HepG2 (cell line): ENCODE data around the gene ALDOA. TPM values are rescaled to one million over a fixed set of nuclear protein-coding genes. Genes with fewer than 3 reads are reported as not detected.

Experiments used
- ATF4 ChIP-seq, 2 experiments: fragments of 450-650 bp in 1 of 2; sonication (generic) in 1 of 2; formaldehyde crosslinking; IDR thresholded peaks; 2 replicates each; pipeline versions ENCODE4 v1.5.0 to v1.8.0; 2020 to 2022; ENCODE audit warnings: mild to moderate bottlenecking in 1 of 2, missing genetic modification reagents in 1 of 2
- DNMT1 ChIP-seq: sonication (generic); formaldehyde crosslinking; IDR thresholded peaks from 2 replicates; pipeline ENCODE4 v1.5.1; 2020; ENCODE audit warnings: mild to moderate bottlenecking, missing genetic modification reagents
- SNAPC4 ChIP-seq: sonication (generic); formaldehyde crosslinking; IDR thresholded peaks from 2 replicates; pipeline ENCODE4 v1.4.0; 2020; ENCODE audit warnings: mild to moderate bottlenecking, missing genetic modification reagents
- TBX2 ChIP-seq: sonication (generic); formaldehyde crosslinking; IDR thresholded peaks from 2 replicates; pipeline ENCODE4 v1.5.0; 2020; ENCODE audit warnings: missing genetic modification reagents, mild to moderate bottlenecking, borderline replicate concordance
- ZNF589 ChIP-seq: sonication (generic); formaldehyde crosslinking; conservative IDR thresholded peaks from 2 replicates; pipeline ENCODE4 v1.8.0; 2022; ENCODE audit warnings: mild to moderate bottlenecking, moderate library complexity, missing genetic modification reagents
- ZNF709 ChIP-seq: sonication (generic); formaldehyde crosslinking; IDR thresholded peaks from 2 replicates; pipeline ENCODE4 v1.5.0; 2020; ENCODE audit warnings: mild to moderate bottlenecking, missing genetic modification reagents
- ZNF770 ChIP-seq: sonication (generic); formaldehyde crosslinking; IDR thresholded peaks from 2 replicates; pipeline ENCODE4 v1.5.0; 2020; ENCODE audit warnings: mild to moderate bottlenecking, missing genetic modification reagents
- ZNF788 ChIP-seq: sonication (generic); formaldehyde crosslinking; IDR thresholded peaks from 2 replicates; pipeline ENCODE4 v1.5.0; 2020; ENCODE audit warnings: mild to moderate bottlenecking, missing genetic modification reagents, borderline replicate concordance
- polyA plus RNA-seq, 8 experiments: library from polyadenylated mRNA; depleted of rRNA in 3 of 8; stranded (reverse) in 7 of 8; unstranded in 1 of 8; fragments of >200 nt; fragmentation: Illumina TruSeq in 4 of 8; extraction: Trizol in 4 of 8; gene quantifications; 2 replicates each; pipeline versions ENCODE4 v1.2.1 to v1.2.3, GENCODE V29; 2011 to 2016; ENCODE audit warnings: low read depth in 4 of 8, missing spikeins in 1 of 8, mixed read lengths in 1 of 8; ENCODE audit not compliant: insufficient read depth in 1 of 8
- total RNA-seq, 5 experiments: library from RNA; depleted of rRNA; stranded (reverse); fragments of >200 nt; fragmentation: Illumina TruSeq; extraction: Trizol; gene quantifications; 2 replicates each; pipeline ENCODE4 v1.2.3, GENCODE V29; 2016; ENCODE audit warnings: low read depth in 1 of 5
- TF ChIP-seq, protein P1 (sequence below): sonication (generic); formaldehyde crosslinking; IDR thresholded peaks from 2 replicates; pipeline ENCODE4 v1.4.0; 2020; ENCODE audit warnings: missing genetic modification reagents
- TF ChIP-seq, protein P2 (sequence below): sonication (generic); formaldehyde crosslinking; IDR thresholded peaks from 2 replicates; pipeline ENCODE4 v1.5.1; 2020; ENCODE audit warnings: missing genetic modification reagents, mild to moderate bottlenecking, borderline replicate concordance
- TF ChIP-seq, protein P3 (sequence below): sonication (generic); formaldehyde crosslinking; IDR thresholded peaks from 2 replicates; pipeline ENCODE4 v1.8.0; 2022; ENCODE audit warnings: mild to moderate bottlenecking, missing genetic modification reagents

The ALDOA gene
- total and polyA plus RNA-seq, 2 of the 13 experiments (the other 11 are each of a cell fraction or from before 2014, with no cell fraction given): 925 to 1,884 TPM

- TF ChIP-seq, protein P1, sequence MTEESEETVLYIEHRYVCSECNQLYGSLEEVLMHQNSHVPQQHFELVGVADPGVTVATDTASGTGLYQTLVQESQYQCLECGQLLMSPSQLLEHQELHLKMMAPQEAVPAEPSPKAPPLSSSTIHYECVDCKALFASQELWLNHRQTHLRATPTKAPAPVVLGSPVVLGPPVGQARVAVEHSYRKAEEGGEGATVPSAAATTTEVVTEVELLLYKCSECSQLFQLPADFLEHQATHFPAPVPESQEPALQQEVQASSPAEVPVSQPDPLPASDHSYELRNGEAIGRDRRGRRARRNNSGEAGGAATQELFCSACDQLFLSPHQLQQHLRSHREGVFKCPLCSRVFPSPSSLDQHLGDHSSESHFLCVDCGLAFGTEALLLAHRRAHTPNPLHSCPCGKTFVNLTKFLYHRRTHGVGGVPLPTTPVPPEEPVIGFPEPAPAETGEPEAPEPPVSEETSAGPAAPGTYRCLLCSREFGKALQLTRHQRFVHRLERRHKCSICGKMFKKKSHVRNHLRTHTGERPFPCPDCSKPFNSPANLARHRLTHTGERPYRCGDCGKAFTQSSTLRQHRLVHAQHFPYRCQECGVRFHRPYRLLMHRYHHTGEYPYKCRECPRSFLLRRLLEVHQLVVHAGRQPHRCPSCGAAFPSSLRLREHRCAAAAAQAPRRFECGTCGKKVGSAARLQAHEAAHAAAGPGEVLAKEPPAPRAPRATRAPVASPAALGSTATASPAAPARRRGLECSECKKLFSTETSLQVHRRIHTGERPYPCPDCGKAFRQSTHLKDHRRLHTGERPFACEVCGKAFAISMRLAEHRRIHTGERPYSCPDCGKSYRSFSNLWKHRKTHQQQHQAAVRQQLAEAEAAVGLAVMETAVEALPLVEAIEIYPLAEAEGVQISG (CRISPR knock-in tag): peak; percentile 89
- TF ChIP-seq SNAPC4 (CRISPR knock-in tag) (no peak), ZNF709 (CRISPR knock-in tag) (peak; percentile 83), ATF4 (CRISPR knock-in tag; IDR thresholded peaks at IDR 0.05) (peak in 1 of 2 experiments; percentile 81; a peak in 2 of 4 replicates), ZNF589 (CRISPR knock-in tag) (no peak), TBX2 (CRISPR knock-in tag) (peak; percentile 87), DNMT1 (CRISPR knock-in tag) (no peak; the same call in 1 of the 2 replicates), ZNF788 (CRISPR knock-in tag) (peak; percentile 83; the same call in 1 of the 2 replicates), ZNF770 (CRISPR knock-in tag) (peak; percentile 34; the same call in 1 of the 2 replicates)
- TF ChIP-seq, protein P2, sequence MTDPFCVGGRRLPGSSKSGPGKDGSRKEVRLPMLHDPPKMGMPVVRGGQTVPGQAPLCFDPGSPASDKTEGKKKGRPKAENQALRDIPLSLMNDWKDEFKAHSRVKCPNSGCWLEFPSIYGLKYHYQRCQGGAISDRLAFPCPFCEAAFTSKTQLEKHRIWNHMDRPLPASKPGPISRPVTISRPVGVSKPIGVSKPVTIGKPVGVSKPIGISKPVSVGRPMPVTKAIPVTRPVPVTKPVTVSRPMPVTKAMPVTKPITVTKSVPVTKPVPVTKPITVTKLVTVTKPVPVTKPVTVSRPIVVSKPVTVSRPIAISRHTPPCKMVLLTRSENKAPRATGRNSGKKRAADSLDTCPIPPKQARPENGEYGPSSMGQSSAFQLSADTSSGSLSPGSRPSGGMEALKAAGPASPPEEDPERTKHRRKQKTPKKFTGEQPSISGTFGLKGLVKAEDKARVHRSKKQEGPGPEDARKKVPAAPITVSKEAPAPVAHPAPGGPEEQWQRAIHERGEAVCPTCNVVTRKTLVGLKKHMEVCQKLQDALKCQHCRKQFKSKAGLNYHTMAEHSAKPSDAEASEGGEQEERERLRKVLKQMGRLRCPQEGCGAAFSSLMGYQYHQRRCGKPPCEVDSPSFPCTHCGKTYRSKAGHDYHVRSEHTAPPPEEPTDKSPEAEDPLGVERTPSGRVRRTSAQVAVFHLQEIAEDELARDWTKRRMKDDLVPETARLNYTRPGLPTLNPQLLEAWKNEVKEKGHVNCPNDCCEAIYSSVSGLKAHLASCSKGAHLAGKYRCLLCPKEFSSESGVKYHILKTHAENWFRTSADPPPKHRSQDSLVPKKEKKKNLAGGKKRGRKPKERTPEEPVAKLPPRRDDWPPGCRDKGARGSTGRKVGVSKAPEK (CRISPR knock-in tag): no peak
- TF ChIP-seq, protein P3, sequence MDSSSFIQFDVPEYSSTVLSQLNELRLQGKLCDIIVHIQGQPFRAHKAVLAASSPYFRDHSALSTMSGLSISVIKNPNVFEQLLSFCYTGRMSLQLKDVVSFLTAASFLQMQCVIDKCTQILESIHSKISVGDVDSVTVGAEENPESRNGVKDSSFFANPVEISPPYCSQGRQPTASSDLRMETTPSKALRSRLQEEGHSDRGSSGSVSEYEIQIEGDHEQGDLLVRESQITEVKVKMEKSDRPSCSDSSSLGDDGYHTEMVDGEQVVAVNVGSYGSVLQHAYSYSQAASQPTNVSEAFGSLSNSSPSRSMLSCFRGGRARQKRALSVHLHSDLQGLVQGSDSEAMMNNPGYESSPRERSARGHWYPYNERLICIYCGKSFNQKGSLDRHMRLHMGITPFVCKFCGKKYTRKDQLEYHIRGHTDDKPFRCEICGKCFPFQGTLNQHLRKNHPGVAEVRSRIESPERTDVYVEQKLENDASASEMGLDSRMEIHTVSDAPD: no peak
Observed at GRCh38 chr16:30075503-30076275, 10.1 kb downstream of the ALDOA start, which contains the start of gene PPP4C (continued).
